Left ventricle myocardium superior (tissue), 1 donor: ENCODE measurements around the gene SLA2. TPM values are rescaled to one million over a fixed set of nuclear protein-coding genes. Genes with fewer than 3 reads are reported as not detected.
"Not testable (repeated sequence)": the region's sequence is repeated elsewhere in the genome, so short reads cannot be mapped to it uniquely, and the experiment has no call there.

ENCODE experiments used
- ATAC-seq: fragments of 200-7000 bp; cut with Tn5 transposase; one replicate; pipeline ENCODE4 v1.9.1; 2020; ENCODE audit warnings: mild to moderate bottlenecking, moderate library complexity
- DNase-seq: peaks from one replicate; pipeline ENCODE4 v3.0.0-alpha.2; 2020
- intact Hi-C: fragments of 100-400 bp; cut with micrococcal nuclease; formaldehyde crosslinking; loops from one replicate; pipeline ENCODE4 v1.11.0; 2022
- total RNA-seq: library from RNA; stranded (reverse); fragmentation: NEBNext Ultra II Directional; extraction: Animal tissue kit (Norgen Biotek cat#: 25700); gene quantifications from one replicate; pipeline ENCODE4 v1.2.1, GENCODE V29; 2021
- donor health status: DM: no; HTN: yes; CAD: no; lungs with severe emphysema.

The SLA2 gene
- total RNA-seq, 1 donor from 2014 or later = 0.47 TPM

DNA sequence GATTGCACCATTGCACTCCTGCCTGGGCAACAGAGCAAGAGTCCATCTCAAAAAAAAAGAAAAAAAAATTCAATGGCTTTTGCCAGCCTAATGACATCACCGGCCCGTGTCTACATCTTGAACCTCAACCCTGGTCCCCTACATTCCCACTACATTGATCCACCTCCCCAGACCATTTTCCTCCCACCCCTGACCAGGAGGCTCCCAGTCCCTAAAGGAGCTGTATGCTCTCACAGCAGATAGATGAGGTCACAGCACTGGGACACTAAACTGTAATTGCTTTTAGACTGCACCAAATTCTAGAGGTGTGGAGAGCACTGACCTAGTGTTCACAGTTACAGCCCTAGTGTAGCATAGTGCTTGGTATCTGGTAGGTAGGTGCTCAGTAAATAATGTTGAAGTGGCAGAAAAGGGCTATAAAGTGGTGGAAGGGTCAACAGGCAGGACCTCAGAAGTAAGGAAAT, 61.9 kb downstream of the SLA2 start:
- no peak for DNase-seq
- ATAC-seq = no peak
- intact Hi-C loops = no loop called here

DNA sequence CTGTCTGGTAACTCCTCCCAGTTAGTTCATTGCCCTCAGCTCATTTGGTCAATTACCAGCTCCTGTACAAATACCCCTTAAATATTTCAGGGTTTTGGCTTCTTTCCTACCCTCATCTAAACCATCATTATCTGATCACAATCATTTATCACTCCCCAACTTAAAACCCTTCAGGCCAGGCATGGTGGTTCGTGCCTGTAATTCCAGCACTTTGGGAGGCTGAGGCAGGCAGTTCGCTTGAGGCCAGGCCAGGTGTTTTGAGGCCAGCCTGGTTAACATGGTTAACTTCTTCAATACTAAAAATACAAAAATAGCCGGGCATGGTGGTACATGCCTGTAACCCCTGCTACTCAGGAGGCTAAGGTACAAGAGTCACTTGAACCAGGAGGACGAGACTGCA, 63.2 kb downstream of the SLA2 start:
- intact Hi-C loops = no loop called here

DNA sequence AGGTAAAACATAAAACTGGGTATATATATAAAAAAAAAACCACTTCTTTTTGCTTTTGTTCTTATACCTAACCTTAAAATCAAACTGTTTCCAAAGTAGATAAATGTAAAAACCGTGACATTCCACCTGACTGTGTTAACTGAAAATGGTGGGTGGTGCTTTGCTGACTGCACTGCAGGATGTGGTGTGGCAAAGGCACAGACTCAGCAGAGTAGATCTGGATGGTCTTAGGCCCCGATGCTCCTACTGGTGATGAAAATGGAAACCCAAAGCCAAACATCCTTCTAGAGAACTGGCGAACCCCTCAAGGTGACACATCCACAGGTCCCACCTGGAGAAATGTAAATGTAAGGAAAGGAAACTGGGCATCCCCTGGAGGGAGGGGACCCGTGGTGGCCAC, 63.7 kb downstream of the SLA2 start:
- no peak for ATAC-seq
- intact Hi-C loops = no loop called here
- DNase-seq = no peak

More for the DNA sequence above, 63.2 kb downstream of the SLA2 start:
- ATAC-seq (no peak), DNase-seq (no peak)

DNA sequence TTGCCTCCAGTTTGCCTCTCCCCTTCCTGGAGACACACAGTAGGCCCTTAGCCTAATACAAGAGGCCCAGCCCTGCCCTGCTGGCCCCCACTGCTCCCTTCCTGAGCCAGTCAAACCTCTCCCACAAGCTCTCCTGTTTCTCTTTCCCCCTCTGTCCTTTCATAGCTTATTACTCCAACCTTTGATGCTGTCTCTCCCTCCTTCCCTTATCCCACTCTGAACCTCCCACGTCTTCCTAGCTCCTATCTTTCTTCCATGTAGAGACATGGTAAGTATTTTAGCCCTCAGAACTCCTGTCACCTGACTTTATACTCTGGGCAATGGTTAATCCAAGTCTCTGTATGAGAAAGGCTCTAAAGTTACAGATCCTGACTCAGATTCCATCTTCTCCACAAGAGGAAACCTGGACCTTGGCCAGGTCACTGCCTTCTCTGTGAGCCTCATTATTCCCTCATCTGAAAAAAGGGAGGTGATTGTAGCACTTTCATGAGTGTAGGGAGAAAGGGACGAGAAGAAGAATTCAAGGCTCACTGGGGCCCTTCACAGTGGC, 65.9 kb downstream of the SLA2 start:
- DNase-seq = no peak
- intact Hi-C loops = no loop called here

DNA sequence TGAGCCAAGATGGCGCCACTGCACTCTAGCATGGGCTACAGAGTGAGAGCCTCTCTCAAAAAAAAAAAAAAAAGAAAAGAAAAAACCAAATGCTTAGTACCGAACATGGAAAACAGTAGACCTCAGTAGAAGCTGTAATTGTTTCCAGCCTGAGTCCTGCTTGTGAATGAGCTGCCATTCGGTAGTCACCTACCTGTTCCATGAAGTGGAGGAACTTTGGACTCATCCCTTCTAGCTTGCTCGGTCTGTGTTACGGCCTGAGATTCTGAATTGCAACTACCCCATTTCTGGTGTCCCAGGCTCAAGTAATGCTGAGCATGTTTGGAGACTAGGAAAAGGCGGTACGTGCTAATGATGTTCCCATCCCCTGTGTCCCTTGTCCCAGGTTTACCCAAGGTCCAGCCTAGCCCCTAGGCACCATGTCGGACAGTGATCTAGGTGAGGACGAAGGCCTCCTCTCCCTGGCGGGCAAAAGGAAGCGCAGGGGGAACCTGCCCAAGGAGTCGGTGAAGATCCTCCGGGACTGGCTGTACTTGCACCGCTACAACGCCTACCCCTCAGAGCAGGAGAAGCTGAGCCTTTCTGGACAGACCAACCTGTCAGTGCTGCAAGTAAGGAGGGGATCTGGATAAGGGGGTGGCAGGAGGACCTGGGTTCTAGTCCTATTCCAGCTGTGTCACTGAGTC, 67.5 kb downstream of the SLA2 start:
- no peak for DNase-seq
- intact Hi-C loops = no loop called here

More for the DNA sequence above, 65.9 kb downstream of the SLA2 start:
- no peak for ATAC-seq

DNA sequence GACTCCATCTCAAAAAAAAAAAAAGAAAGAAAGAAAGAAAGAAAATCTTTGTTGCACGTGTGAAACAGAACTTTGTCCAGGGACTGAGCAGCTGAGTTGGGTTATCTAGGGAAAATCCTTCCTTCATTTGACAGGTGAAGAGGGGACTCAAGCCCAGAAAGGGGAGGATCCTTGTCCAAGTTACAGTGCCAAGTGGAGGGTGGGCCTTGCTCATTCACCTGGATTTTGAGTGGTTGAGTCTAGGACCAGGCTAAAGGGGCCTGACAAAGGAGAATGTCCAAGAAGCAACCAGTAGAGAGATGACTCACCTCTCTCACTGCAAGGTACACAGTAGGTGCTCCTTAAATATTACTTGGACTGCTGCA, 69.9 kb downstream of the SLA2 start:
- no peak for ATAC-seq
- intact Hi-C loops = no loop called here
- DNase-seq = no peak

More for the DNA sequence above, 67.5 kb downstream of the SLA2 start:
- no peak for ATAC-seq

DNA sequence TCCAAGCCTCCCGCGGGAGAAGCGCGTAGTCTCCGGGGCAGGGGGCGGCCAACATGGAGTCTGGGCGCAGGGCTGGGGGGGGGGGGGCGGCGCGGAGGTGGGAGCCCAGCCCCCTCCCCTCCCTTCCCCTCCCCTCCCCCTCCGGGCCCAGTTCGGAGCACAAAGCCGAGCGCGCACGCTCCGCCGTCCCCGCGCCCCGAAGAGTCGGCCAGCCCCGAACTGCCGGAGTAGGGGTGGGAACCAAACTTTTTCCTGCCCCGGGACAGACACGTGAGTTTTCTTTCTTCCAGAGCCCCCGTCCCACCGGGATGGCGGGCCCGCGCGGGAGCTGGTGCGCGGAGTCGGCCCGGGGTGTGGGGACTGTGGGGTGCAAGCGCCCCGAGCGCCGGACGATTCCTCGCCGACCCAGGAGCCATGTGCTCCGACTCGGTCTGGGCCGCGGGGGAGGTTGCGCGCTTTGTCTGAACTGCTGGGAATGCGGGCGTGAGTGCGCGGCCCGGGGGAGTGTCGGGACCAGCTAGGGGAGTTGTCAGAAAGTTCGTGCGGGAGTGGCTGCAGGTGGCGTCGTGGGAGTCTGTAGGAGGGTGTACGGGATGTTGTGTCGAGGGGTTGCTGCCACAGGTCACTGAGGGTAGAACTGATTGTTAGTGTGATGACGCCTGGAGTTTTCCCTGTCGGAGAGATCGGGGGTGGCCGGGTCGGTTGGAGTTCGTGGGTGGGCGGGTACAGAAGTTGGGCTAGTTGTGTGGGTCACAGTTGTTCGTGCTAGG, 71.4 kb downstream of the SLA2 start:
- intact Hi-C loops = no loop called here
- peak; percentile 47 for ATAC-seq
- DNase-seq = peak; percentile 64

DNA sequence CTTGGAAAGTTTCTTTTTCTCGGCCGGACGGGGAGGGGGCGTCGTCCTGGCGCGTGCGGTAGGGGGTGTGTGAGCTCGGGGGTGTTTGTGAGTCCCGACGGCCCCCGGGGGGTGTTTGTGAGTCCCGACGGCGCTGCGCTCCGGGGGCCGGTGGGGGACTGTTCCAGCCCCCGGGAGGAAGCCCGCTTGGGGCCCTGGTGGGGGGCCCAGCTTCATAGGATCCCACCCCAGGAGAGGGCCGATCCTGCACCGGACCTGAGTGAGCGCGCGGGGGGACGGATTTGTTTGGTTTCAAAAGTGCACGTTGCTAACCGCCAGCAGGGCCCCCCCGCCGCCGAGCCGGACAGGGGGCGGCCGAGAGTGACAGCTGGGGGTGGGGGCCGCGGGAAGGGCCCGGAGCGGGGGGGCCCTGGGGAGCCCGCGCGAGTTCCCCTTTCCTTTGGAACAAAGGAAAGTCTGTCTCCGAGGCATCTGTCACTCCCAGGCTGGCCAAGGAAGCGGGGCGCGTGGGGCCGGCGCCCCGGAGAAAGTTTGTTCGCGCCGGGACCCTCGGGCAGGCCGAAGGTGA, 72.1 kb downstream of the SLA2 start:
- intact Hi-C loops = no loop called here
- ATAC-seq (peak; percentile 26), DNase-seq (peak; percentile 62)

DNA sequence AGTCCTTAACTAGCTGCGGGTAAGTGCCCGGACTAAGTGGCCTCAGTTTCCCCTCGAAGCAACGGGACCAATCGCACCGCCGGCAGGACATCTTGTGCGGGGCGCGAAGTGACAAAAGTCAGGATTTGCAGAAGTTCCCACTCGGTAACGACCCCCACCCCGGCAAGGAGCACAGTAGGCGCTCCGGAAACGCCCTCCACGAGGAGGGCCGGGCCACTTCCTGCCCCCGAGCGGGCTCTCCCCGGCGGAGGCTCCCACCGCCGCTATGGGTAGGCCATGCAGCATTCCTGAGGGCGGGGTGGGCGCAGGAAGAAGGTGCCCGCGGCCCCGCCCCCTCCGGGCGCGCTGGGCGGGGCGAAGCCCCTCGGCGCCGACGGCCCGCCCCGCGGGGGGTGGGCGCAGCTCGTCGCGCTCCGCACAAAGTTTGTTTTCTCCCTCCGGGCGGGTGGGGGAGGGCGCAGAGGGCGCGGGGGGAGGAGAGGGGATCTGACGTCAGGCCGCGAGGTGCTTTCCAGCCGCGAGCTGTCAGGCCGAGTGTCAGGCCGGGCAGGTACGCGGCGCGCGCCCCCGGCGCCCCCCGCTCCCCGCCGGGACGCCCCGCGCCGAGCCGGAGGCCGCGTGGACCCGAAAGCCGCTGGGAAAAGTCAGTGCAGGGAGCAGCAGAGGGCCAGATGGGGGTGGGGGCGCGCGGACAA, 72.7 kb downstream of the SLA2 start, which contains the start of gene TGIF2:
TSS of gene TGIF2 (plus strand) at position 495 of the 695 bp plus-strand sequence. CDS start 5,178 bp downstream, outside the sequence.
- DNase-seq = peak; percentile 90
- peak; percentile 89 for ATAC-seq
- intact Hi-C loops = no loop called here

DNA sequence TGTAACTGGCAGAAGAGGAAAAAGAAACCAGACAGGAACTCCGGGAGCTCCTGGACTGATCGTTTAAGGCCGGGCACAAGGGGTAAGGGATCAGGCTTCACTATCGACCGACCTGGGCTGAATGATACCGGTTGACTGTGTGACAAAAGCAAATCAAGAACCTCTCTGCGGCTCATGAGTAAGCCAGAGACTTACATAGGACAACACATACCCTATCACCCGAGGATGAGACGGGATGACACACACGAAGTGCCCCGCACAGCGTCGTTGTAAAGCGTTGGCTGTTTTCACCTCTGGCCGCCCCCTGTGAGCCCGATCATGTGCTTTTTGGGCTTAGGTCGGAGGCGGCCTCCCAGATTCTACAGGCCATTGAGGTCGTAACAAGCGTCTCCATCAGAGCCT, 73.3 kb downstream of the SLA2 start:
- intact Hi-C loops = no loop called here
- peak; percentile 46 for DNase-seq
- ATAC-seq = peak; percentile 2

DNA sequence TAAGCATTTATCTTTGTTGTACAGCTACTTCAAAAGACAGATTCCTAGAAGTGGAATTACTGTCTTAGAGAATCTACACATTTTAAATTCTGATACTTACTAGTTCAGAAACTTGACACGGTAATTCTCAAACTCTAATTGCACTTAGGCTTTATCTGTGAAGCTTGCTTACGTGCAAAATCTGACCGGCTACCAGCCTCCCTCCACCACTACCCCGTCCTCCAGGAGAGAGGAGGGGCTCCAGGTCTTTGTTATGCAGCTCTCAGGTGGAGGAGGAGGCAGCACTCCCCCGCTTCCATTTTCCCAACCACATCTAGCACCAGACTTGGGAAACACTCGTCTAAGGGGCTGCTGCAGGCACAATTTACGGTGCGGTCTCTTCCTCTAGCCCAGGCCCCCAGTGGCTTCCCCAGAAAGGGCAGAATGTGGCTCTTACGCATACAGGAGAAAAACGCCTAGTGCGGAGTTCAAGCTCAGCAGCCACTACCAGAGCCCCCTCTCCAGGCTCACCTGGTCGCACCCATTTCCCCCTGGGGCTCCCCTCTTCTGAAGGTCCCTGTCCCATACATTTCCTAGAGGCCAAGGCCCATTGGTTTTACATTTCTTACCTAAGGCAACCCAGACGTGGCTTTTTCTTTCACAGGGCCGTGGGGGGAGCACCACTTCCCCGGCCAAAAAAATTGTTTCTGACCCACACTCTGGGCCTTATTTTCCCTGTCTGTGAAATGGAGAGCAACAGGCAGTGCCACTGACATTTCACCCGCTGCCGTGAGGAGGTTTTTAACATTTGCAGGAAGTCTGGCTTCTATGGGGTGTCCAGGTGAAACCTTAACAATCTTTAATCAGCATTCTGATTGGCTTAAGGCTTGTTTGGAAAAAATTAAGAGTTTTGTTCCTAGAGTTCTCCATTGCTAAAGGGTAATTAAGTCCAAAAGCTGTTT, 74.2 kb downstream of the SLA2 start:
- intact Hi-C loops = no loop called here
- DNase-seq (no peak), ATAC-seq (no peak)

DNA sequence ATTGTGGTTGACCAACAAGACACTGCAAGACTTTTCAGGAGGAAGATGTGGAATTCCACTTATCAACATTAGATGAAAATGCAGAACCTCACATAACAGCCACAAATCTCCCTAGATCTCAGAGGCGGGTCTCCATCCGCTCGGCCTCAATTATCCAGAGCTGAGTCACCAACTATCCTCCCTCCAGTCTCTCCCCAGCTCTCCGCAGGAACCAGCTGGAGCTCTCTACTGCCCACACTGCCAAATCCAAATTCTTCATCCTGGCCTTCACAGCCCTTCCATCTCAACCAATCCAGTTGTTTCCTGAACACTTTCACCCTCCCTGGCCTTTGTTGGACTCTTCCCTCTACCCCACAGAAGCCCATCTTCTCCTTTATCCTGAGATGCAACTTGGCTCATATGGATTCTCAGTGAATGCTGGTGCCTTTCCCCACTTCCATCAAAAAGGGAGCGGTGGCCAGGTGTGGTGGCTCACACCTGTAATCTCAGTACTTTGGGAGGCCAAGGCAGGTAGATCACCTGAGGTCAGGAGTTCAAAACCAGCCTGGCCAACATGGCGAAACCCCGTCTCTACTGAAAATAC, 76.1 kb downstream of the SLA2 start:
- DNase-seq (no peak), ATAC-seq (no peak)
- intact Hi-C loops = no loop called here

DNA sequence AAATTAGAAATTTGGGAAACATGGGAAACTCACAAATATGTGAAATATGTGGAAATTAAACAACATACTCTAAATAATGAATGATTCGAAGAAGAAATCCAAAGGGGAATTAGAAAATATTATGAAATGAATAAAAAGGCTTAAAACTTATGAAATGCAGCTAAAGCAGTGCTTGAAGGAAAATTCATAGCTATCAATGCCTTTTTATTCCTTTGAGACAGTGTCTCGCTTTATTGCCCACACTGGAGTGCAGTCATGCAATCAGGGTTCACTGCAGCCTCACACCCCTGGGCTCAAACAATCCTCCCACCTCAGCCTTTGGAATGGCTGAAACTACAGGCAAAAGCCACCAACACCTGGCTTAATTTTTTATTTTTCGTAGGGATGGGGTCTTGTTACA, 80.5 kb downstream of the SLA2 start:
- intact Hi-C loops = no loop called here

DNA sequence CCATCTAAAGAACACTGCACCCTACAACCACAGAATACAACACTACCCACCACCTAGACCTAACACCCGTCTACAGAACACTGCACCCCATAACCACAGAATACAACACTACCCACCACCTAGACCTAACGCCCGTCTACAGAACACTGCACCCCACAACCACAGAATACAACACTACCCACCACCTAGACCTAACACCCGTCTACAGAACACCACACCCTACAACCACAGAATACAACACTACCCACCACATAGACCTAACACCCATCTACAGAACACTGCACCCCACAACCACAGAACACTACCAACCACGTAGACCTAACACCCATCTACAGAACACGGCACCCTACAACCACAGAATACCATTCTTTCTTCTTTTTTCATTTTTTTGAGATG, 81.3 kb downstream of the SLA2 start:
- ATAC-seq, DNase-seq, intact Hi-C loops: not testable (repeated sequence)

More for the DNA sequence above, 80.5 kb downstream of the SLA2 start:
- DNase-seq (no peak), ATAC-seq (no peak)

DNA sequence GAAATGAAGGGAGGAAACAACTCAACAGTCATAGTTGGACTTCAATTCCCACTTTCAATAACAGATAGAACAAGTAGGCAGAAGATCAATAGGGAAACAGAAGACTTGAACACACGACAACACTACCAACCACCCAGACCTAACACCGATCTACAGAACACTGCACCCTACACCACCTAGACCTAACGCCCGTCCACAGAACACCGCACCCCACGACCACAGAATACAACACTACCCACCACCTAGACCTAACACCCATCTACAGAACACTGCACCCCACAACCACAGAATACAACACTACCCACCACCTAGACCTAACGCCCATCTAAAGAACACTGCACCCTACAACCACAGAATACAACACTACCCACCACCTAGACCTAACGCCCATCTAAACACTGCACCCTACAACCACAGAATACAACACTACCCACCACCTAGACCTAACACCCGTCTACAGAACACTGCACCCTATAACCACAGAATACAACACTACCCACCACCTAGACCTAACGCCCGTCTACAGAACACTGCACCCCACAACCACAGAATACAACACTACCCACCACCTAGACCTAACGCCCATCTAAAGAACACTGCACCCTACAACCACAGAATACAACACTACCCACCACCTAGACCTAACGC, 81.8 kb downstream of the SLA2 start:
- ATAC-seq, intact Hi-C loops, DNase-seq: not testable (repeated sequence)

DNA sequence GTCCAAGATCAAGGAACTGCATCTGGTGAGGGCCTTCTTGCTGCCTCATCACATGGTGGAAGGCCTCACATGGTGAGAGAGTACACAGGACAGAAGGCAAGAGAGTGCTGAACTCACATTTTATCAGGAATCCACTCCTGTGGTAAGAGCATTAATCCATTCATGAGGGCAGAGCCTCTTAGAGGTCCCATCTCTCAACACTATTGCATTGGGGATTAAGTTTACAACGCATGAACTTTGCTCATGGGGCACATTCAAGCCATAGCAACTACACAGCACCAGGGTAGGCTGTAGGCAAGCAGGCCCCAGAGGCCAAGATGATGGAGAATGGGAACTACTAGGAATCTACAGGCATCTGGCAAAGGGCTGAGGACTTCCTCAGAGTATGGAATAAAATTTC, 82.6 kb downstream of the SLA2 start:
- no peak for DNase-seq
- no peak for ATAC-seq
- intact Hi-C loops = no loop called here

DNA sequence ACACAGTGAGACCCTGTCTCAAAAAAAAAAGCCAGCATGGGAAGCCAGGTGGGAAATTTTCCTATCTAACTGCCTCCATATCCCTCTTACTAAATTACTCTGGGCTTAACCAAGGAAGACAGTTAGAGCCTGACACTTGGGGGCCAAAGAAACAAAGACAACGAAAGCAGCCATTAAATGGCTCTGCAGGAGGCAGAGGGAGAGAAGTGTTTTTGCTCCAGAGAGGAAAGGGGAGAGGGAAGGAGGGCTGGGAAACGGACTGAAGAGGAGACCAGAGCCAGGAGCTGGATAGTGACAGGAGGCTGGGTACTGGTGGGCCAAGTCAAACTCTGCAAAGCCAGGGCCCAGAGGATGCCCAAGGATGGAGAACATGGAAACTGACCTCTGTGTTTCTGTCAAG, 83.3 kb downstream of the SLA2 start:
- ATAC-seq (no peak), DNase-seq (no peak)

More for the DNA sequence above, 83.3 kb downstream of the SLA2 start:
- intact Hi-C loops = no loop called here
